ENCODE measurements around the gene FAM168B.
A peak's percentile ranks its signal among the peaks of the same experiment; 100 is the strongest.
"Not testable (repeated sequence)": the region's sequence is repeated elsewhere in the genome, so short reads cannot be mapped to it uniquely, and the experiment has no call there.

The FAM168B gene

GRCh38 chr2:131094463-131095281 is 1.4 kb upstream of the FAM168B start:
- DNase-seq = no peak

- DNase-seq = peak; percentile 60
Observed at GRCh38 chr2:131093696-131094462, 619 bp upstream of the FAM168B start.

GRCh38 chr2:131092458-131093005 is 728 bp downstream of the FAM168B start:
- peak; percentile 4 for DNase-seq

GRCh38 chr2:131085646-131086045 is 7.6 kb downstream of the FAM168B start:
- no peak for DNase-seq

GRCh38 chr2:131081190-131081589 is 12.1 kb downstream of the FAM168B start:
- DNase-seq = no peak

- not testable (repeated sequence) for DNase-seq
Observed at GRCh38 chr2:131079931-131080330, 13.3 kb downstream of the FAM168B start.

- no peak for DNase-seq
Observed at GRCh38 chr2:131077966-131078365, 15.3 kb downstream of the FAM168B start.

GRCh38 chr2:131077182-131077846 is 15.9 kb downstream of the FAM168B start:
- DNase-seq = no peak

- no peak for DNase-seq
Observed at GRCh38 chr2:131076707-131077106, 16.6 kb downstream of the FAM168B start.

GRCh38 chr2:131075578-131075977 is 17.7 kb downstream of the FAM168B start:
- not testable (repeated sequence) for DNase-seq

- not testable (repeated sequence) for DNase-seq
Observed at GRCh38 chr2:131068172-131068571, 25.1 kb downstream of the FAM168B start.

- no peak for DNase-seq
Observed at GRCh38 chr2:131067465-131068125, 25.7 kb downstream of the FAM168B start.

- no peak for DNase-seq
Observed at GRCh38 chr2:131064589-131065512, 28.4 kb downstream of the FAM168B start.

- no peak for DNase-seq
Observed at GRCh38 chr2:131063501-131064283, 29.6 kb downstream of the FAM168B start.

GRCh38 chr2:131058920-131059319 is 34.3 kb downstream of the FAM168B start:
- DNase-seq = no peak

GRCh38 chr2:131058214-131058843 is 34.9 kb downstream of the FAM168B start:
- no peak for DNase-seq

- DNase-seq = no peak
Observed at GRCh38 chr2:131056932-131057287, 36.4 kb downstream of the FAM168B start.

GRCh38 chr2:131056204-131056931 is 36.9 kb downstream of the FAM168B start:
- DNase-seq = no peak

Data from DMS 273 treated with DMSO at 0.1 percent for 48 hours (cell line).